ENCODE data around the gene C1orf226.

DNA sequence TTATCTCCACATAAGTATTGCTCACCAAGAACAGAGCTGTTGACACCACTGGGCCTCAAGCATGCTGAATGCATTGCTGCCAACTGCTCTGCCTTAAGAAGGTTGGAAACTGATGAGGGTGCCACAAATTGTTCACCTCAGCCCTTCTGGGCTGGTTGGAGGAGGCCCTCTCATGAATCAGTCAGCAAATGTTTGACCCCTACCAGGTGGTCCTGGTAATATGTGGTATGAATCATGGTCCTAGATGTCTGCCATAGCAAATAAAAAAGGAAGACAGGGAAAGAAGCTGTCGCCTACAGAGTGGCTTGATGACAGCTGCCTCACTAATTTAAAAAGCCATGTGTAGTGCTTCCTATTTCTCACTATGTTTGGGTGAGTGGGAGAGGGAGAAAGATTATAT lies 17.0 kb upstream of the C1orf226 start:
- TF ChIP-seq, protein P1, sequence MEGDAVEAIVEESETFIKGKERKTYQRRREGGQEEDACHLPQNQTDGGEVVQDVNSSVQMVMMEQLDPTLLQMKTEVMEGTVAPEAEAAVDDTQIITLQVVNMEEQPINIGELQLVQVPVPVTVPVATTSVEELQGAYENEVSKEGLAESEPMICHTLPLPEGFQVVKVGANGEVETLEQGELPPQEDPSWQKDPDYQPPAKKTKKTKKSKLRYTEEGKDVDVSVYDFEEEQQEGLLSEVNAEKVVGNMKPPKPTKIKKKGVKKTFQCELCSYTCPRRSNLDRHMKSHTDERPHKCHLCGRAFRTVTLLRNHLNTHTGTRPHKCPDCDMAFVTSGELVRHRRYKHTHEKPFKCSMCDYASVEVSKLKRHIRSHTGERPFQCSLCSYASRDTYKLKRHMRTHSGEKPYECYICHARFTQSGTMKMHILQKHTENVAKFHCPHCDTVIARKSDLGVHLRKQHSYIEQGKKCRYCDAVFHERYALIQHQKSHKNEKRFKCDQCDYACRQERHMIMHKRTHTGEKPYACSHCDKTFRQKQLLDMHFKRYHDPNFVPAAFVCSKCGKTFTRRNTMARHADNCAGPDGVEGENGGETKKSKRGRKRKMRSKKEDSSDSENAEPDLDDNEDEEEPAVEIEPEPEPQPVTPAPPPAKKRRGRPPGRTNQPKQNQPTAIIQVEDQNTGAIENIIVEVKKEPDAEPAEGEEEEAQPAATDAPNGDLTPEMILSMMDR (conservative IDR thresholded peaks at IDR 0.05): no peak
- no peak for TF ChIP-seq ZFX (IDR thresholded peaks at IDR 0.05)

Measured in C4-2B (cell line).